HepG2 (cell line): ENCODE measurements around the gene SMIM10L2A. TPM values are rescaled to one million over a fixed set of nuclear protein-coding genes. Genes with fewer than 3 reads are reported as not detected.

Experiments used
- ATAC-seq: fragments of 200-7000 bp; cut with Tn5 transposase; 3 replicates; pipeline ENCODE4 v1.9.1; 2020; ENCODE audit warnings: mild to moderate bottlenecking, moderate library complexity
- BruUV-seq: library from RNA; stranded (reverse); fragments of 400-500 nt; replicated peaks from 2 replicates; lab custom pipeline; 2021; lab: Mats Ljungman, UMichigan
- CTCF ChIA-PET: fragments of 300-600 bp; formaldehyde crosslinking; extraction: SDS; loops from one replicate; lab custom pipeline; 2021; ENCODE audit warnings: low total read pairs, inconsistent platforms, low intra/inter-chr PET ratio; lab: Yijun Ruan, JAX
- POLR2A ChIA-PET: fragments of 350-600 bp; sonication (Branson Sonifier 250); formaldehyde crosslinking; loops from one replicate; lab custom pipeline; 2020; ENCODE audit warnings: antibody characterized with exemption, inconsistent platforms; lab: Yijun Ruan, JAX
- DNase-seq: peaks from one replicate; pipeline ENCODE4 v3.0.0-alpha.2; 2015; ENCODE audit warnings: low spot score
- FAIRE-seq: peaks from 3 replicates; lab custom pipeline; 2011; peaks lifted over from hg19 to GRCh38; lab: Jason Lieb, UNC
- H2AFZ ChIP-seq: one replicate; pipeline ENCODE4 v1.6.1; 2011; ENCODE audit warnings: low read length, inconsistent platforms
- H3K27ac ChIP-seq: fragments of 300-600 bp; 3 replicates; pipeline ENCODE4 v1.8.0; 2011; ENCODE audit warnings: mixed run types, mild to moderate bottlenecking, mixed read lengths, low read length, inconsistent platforms; ENCODE audit not compliant: insufficient read depth; ENCODE audit errors: extremely low read length
- H3K27me3 ChIP-seq, 2 experiments: fragments of 200-600 bp in 1 of 2; 2 replicates in 1 of 2; 3 replicates in 1 of 2; pipeline versions ENCODE4 v1.6.0 to v1.8.0; 2011; ENCODE audit warnings: low read length in 2 of 2, mild to moderate bottlenecking in 2 of 2, moderate library complexity in 2 of 2, inconsistent platforms in 1 of 2; ENCODE audit not compliant: insufficient read depth in 2 of 2, control insufficient read depth in 1 of 2
- H3K36me3 ChIP-seq, 2 experiments: fragments of 200-600 bp in 1 of 2; replicated peaks in 1 of 2; 2 replicates in 1 of 2; 3 replicates in 1 of 2; pipeline versions ENCODE4 v1.5.1 to v1.8.0; 2011; ENCODE audit warnings: low read length in 2 of 2, inconsistent platforms in 1 of 2; ENCODE audit not compliant: insufficient read depth in 2 of 2, control insufficient read depth in 1 of 2
- H3K4me1 ChIP-seq: 2 replicates; pipeline ENCODE4 v1.5.1; 2012; ENCODE audit warnings: low read length, inconsistent platforms; ENCODE audit not compliant: insufficient read depth
- H3K4me2 ChIP-seq: 2 replicates; pipeline ENCODE4 v1.6.0; 2011; ENCODE audit warnings: low read depth, low read length, inconsistent platforms
- H3K4me3 ChIP-seq, 3 experiments: fragments of 200-600 bp in 1 of 3; sonication (generic), shearing (Covaris generic) in 1 of 3; replicated peaks in 1 of 3; 2 replicates each; pipeline ENCODE4 v1.5.1; 2011 to 2016; ENCODE audit warnings: low read length in 3 of 3, inconsistent platforms in 2 of 3, low read depth in 2 of 3, mild to moderate bottlenecking in 2 of 3, control low read depth in 1 of 3, mixed read lengths in 1 of 3; ENCODE audit not compliant: insufficient read depth in 1 of 3
- H3K79me2 ChIP-seq: one replicate; pipeline ENCODE4 v1.6.1; 2011; ENCODE audit warnings: low read length, inconsistent platforms; ENCODE audit not compliant: insufficient read depth
- H3K9ac ChIP-seq: 2 replicates; pipeline ENCODE4 v1.6.0; 2011; ENCODE audit warnings: mild to moderate bottlenecking, low read depth, low read length, inconsistent platforms; ENCODE audit not compliant: insufficient read depth
- H3K9me3 ChIP-seq: 2 replicates; pipeline ENCODE4 v1.5.1; 2012; ENCODE audit warnings: mild to moderate bottlenecking, low read length
- H4K20me1 ChIP-seq: 2 replicates; pipeline ENCODE4 v1.6.0; 2011; ENCODE audit warnings: inconsistent platforms, mild to moderate bottlenecking, low read length, moderate library complexity; ENCODE audit not compliant: insufficient read depth
- DNMT1 ChIP-seq: sonication (generic); formaldehyde crosslinking; IDR thresholded peaks from 2 replicates; pipeline ENCODE4 v1.5.1; 2020; ENCODE audit warnings: mild to moderate bottlenecking, missing genetic modification reagents
- MLXIP ChIP-seq: sonication (generic); formaldehyde crosslinking; IDR thresholded peaks from 2 replicates; pipeline ENCODE4 v1.9.0; 2021; ENCODE audit warnings: missing genetic modification reagents, borderline replicate concordance
- SETDB1 ChIP-seq: sonication (generic); formaldehyde crosslinking; IDR thresholded peaks from 2 replicates; pipeline ENCODE4 v1.5.1; 2020; ENCODE audit warnings: missing genetic modification reagents, mild to moderate bottlenecking, borderline replicate concordance
- TIGD3 ChIP-seq: sonication (generic); formaldehyde crosslinking; IDR thresholded peaks from 2 replicates; pipeline ENCODE4 v1.5.1; 2020; ENCODE audit warnings: mild to moderate bottlenecking, missing genetic modification reagents, borderline replicate concordance
- ZBTB26 ChIP-seq: IDR thresholded peaks from 2 replicates; pipeline ENCODE4 v1.6.1; 2016; ENCODE audit warnings: missing compliant biosample characterization, missing genetic modification reagents, borderline replicate concordance
- ZNF225 ChIP-seq: sonication (generic); formaldehyde crosslinking; IDR thresholded peaks from 2 replicates; pipeline ENCODE4 v1.4.0; 2020; ENCODE audit warnings: mild to moderate bottlenecking, missing genetic modification reagents
- ZNF761 ChIP-seq: sonication (generic); formaldehyde crosslinking; conservative IDR thresholded peaks from 2 replicates; pipeline ENCODE4 v1.4.0; 2020; ENCODE audit warnings: mild to moderate bottlenecking, missing genetic modification reagents
- ZNF883 ChIP-seq: sonication (generic); formaldehyde crosslinking; IDR thresholded peaks from 2 replicates; pipeline ENCODE4 v1.5.1; 2020; ENCODE audit warnings: mild to moderate bottlenecking, missing genetic modification reagents; ENCODE audit errors: not compliant biosample characterization
- WGBS: methylation state at CpG from one replicate; pipeline ENCODE4 v1.1.6; 2017; ENCODE audit warnings: low lambda C conversion rate; 5-methylcytosine and 5-hydroxymethylcytosine counted together
- in situ Hi-C: cut with HindIII; loops from 2 replicates; pipeline ENCODE4 v1.10.0; 2017; ENCODE audit warnings: low pct_unique_long_range_greater_than_20kb; ENCODE audit not compliant: extremely low pct_ligation_motif_present
- intact Hi-C: fragments of 100-400 bp; cut with micrococcal nuclease; formaldehyde crosslinking; loops from one replicate; pipeline ENCODE4 v1.10.0; 2022; ENCODE audit not compliant: unreplicated experiment
- polyA plus RNA-seq, 8 experiments: library from polyadenylated mRNA; depleted of rRNA in 3 of 8; stranded (reverse) in 7 of 8; unstranded in 1 of 8; fragments of >200 nt; fragmentation: Illumina TruSeq in 4 of 8; extraction: Trizol in 4 of 8; gene quantifications; 2 replicates each; pipeline versions ENCODE4 v1.2.1 to v1.2.3, GENCODE V29; 2011 to 2016; ENCODE audit warnings: low read depth in 4 of 8, missing spikeins in 1 of 8, mixed read lengths in 1 of 8; ENCODE audit not compliant: insufficient read depth in 1 of 8
- total RNA-seq, 5 experiments: library from RNA; depleted of rRNA; stranded (reverse); fragments of >200 nt; fragmentation: Illumina TruSeq; extraction: Trizol; gene quantifications; 2 replicates each; pipeline ENCODE4 v1.2.3, GENCODE V29; 2016; ENCODE audit warnings: low read depth in 1 of 5
- TF ChIP-seq, protein P1 (sequence below): sonication (generic); formaldehyde crosslinking; IDR thresholded peaks from 2 replicates; pipeline ENCODE4 v1.4.0; 2020; ENCODE audit warnings: missing genetic modification reagents, borderline replicate concordance
- TF ChIP-seq, protein P2 (sequence below): sonication (generic); formaldehyde crosslinking; IDR thresholded peaks from 2 replicates; pipeline ENCODE4 v1.9.0; 2021; ENCODE audit warnings: missing genetic modification reagents, mild to moderate bottlenecking, borderline replicate concordance

Gene SMIM10L2A
- total and polyA plus RNA-seq, 2 of the 13 experiments (the other 11 are each of a cell fraction or from before 2014, with no cell fraction given) = not detected

DNA sequence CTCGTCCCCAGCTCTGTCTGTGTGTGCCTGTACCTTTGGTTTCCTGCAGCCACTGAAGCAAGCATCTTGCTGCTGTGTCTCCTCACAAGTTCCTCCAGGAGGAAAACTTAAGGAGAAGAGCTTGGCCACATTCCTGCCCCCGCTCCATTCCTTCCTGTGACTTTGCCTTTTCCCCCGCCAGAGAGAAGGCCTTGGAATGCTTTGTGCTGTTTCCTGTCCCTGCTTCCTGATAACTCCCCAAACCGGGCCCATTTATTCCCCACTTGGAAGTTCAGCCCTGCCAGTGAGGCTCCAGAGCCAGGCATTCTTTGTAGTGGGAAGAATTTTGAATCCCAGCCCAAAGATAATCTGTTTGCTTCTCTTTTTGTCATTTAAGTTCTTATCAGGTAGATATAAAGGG, 33.1 kb downstream of the SMIM10L2A start:
- ATAC-seq (no peak), DNase-seq (no peak)
- in situ Hi-C loops = no loop called here
- TF ChIP-seq DNMT1 (no peak), SETDB1 (no peak), ZNF225 (CRISPR knock-in tag) (no peak), ZBTB26 (CRISPR knock-in tag) (no peak), ZNF883 (CRISPR knock-in tag) (no peak), TIGD3 (no peak), MLXIP (CRISPR knock-in tag) (no peak), ZNF761 (CRISPR knock-in tag) (no peak)
- TF ChIP-seq, protein P1, sequence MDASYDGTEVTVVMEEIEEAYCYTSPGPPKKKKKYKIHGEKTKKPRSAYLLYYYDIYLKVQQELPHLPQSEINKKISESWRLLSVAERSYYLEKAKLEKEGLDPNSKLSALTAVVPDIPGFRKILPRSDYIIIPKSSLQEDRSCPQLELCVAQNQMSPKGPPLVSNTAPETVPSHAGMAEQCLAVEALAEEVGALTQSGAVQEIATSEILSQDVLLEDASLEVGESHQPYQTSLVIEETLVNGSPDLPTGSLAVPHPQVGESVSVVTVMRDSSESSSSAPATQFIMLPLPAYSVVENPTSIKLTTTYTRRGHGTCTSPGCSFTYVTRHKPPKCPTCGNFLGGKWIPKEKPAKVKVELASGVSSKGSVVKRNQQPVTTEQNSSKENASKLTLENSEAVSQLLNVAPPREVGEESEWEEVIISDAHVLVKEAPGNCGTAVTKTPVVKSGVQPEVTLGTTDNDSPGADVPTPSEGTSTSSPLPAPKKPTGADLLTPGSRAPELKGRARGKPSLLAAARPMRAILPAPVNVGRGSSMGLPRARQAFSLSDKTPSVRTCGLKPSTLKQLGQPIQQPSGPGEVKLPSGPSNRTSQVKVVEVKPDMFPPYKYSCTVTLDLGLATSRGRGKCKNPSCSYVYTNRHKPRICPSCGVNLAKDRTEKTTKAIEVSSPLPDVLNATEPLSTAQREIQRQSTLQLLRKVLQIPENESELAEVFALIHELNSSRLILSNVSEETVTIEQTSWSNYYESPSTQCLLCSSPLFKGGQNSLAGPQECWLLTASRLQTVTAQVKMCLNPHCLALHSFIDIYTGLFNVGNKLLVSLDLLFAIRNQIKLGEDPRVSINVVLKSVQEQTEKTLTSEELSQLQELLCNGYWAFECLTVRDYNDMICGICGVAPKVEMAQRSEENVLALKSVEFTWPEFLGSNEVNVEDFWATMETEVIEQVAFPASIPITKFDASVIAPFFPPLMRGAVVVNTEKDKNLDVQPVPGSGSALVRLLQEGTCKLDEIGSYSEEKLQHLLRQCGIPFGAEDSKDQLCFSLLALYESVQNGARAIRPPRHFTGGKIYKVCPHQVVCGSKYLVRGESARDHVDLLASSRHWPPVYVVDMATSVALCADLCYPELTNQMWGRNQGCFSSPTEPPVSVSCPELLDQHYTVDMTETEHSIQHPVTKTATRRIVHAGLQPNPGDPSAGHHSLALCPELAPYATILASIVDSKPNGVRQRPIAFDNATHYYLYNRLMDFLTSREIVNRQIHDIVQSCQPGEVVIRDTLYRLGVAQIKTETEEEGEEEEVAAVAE (CRISPR knock-in tag) = no peak
- TF ChIP-seq, protein P2, sequence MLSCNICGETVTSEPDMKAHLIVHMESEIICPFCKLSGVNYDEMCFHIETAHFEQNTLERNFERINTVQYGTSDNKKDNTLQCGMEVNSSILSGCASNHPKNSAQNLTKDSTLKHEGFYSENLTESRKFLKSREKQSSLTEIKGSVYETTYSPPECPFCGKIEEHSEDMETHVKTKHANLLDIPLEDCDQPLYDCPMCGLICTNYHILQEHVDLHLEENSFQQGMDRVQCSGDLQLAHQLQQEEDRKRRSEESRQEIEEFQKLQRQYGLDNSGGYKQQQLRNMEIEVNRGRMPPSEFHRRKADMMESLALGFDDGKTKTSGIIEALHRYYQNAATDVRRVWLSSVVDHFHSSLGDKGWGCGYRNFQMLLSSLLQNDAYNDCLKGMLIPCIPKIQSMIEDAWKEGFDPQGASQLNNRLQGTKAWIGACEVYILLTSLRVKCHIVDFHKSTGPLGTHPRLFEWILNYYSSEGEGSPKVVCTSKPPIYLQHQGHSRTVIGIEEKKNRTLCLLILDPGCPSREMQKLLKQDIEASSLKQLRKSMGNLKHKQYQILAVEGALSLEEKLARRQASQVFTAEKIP (CRISPR knock-in tag) = no peak

More for the DNA sequence above, 33.1 kb downstream of the SMIM10L2A start:
- no peaks in the 10 kb centered on the region for H3K9me3 ChIP-seq
- intact Hi-C loops = no loop called here
- H3K79me2 ChIP-seq = no peaks in the 10 kb centered on the region
- CTCF ChIA-PET = no interaction called here
- no peaks in the 10 kb centered on the region for H4K20me1 ChIP-seq
- no peak overlapping the region for H3K27ac ChIP-seq
- no peaks in the 10 kb centered on the region for H3K36me3 ChIP-seq
- no peaks in the 10 kb centered on the region for H3K4me1 ChIP-seq
- H3K4me3 ChIP-seq = no peak overlapping the region
- H2AFZ ChIP-seq = no peak overlapping the region
- no peaks in the 10 kb centered on the region for H3K27me3 ChIP-seq
- no peak for FAIRE-seq
- WGBS = 10% methylated on average over 2 of the region's 4 CpGs
- POLR2A ChIA-PET = no interaction called here
- no TSS peak for BruUV-seq
- no peak overlapping the region for H3K9ac ChIP-seq
- H3K4me2 ChIP-seq = no peak overlapping the region
